GM19372 (cell line): Measurements from ENCODE around the gene BAIAP2L1.

Experiments used
- ATAC-seq: cut with Tn5 transposase; IDR thresholded peaks from one replicate; pipeline ENCODE4 v1.9.1; 2021; ENCODE audit warnings: mild to moderate bottlenecking, low read depth, moderate library complexity; ENCODE audit not compliant: unreplicated experiment

The BAIAP2L1 gene

DNA sequence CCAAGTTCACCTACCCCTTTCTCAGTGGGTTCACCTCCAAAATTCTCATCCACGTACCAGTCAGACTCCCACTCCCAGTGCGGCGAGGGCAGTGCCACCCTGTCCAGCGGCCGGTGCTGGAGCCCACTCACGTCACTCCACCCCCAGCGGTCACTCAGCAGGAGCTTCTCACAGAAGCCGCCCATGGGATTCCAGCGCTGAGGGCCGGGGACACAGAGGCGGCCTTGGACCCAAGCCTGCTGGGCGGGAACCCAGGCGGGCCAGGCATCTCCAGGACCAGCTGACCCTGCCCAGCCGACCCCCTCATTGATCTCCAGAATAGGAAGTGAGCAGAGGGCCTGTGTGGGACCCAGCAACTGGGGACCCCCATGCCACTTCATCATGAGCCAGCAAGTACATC is 156.0 kb downstream of the BAIAP2L1 start:
- no peak for ATAC-seq

DNA sequence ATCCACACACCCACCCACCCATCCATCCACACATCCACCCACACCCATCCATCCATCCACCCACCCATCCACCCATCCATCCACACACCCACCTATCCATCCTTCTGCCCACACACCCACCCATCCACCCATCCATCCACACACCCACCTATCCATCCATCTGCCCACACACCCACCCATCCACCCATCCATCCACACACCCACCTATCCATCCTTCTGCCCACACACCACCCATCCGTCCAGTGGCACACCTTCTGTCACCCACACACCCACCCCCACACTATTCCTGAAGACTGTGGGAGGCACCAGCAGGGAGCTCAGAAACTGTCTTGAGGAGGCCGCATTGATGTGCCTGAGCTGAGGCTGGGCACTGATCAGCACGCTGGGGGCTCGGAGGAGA is 158.0 kb downstream of the BAIAP2L1 start:
- ATAC-seq, result no peak

DNA sequence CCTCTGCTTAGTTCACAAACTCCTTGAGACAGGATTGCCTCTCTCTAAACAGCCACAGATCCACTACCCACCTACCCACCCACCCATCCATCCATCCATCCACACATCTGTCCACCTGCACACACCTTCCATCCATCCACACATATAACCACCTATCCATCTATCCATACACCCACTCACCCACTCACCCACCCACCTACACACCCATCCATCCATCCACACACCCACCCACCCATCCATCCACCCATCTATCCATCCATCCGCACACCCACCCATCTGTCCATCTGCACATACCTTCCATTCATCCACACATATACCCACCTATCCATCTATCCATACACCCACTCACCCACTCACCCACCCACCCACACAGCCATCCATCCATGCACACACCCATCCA is 158.5 kb downstream of the BAIAP2L1 start:
- no peak for ATAC-seq

DNA sequence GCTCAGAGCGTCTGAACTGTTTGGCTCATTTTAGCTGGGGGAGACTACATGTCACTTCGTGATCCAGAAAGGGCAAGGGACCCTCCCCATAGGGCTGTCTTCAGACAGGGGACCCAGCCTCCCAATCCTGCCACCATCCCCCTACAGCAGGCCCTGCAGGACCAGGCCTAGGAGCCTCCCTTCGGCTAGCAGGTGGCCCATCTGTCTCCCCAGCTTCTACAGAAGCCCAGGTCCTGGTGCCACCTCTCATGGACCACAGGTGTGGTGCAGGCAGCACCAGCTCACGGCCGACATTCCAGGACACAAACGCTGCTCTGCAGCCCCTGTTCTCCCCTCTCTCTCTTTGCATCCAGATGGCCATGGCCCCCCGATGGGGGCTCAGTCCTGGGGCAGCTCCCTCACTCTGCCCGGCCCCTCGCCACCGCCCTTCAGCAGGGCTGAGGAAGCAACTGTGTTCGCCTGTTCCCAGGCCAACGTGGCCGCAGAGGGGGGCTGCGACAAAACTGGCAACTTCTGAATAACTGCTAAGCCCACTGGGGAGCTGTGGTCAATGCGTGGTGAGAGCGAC is 159.1 kb downstream of the BAIAP2L1 start:
- ATAC-seq, result no peak
